GM19372 (cell line): ENCODE results near the gene F11R.
"Not testable (repeated sequence)": the region's sequence is repeated elsewhere in the genome, so short reads cannot be mapped to it uniquely, and the experiment has no call there.

Experiments
- ATAC-seq: cut with Tn5 transposase; IDR thresholded peaks from one replicate; pipeline ENCODE4 v1.9.1; 2021; ENCODE audit warnings: mild to moderate bottlenecking, low read depth, moderate library complexity; ENCODE audit not compliant: unreplicated experiment

F11R gene

DNA sequence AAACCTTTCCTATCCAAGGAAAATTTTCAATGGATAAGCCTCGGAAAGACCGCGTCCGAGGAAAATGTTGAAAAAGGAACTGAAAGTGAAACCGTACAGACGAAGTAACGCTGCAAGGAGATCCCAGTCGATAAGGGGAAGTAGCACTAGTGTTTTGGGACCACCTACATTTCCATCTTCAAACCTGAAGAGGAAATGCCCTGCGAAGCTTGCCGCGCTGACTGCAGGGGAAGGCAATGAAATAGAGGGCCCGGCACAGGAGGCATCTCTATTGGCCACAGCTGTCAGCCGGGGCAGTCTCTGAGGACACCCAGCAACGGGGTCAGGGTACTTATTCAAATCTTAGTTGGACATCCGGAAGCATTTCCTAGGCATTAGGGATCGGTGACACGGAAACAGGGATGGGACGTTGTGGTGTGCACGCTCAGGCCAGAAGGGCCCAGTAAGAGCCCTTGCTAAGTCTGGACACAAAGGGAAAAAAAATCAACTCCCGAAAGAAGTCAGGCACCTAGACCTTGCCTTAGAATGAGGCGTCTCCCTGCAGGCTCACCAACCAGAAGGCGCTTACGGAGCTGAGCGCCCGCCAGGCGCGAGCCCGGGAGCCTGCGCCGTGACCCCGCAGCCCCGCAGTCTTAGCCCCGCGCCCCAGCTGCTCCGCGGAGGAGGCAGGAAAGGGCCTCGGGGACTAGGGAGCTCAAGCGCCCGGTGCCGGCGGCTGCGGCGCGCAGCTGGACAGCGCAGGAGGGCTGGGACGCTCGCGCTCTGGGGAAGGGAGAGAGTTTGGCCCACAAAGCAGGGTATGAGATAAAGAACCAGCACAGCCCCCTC, 24.2 kb upstream of the F11R start:
- ATAC-seq = peak; percentile 30

DNA sequence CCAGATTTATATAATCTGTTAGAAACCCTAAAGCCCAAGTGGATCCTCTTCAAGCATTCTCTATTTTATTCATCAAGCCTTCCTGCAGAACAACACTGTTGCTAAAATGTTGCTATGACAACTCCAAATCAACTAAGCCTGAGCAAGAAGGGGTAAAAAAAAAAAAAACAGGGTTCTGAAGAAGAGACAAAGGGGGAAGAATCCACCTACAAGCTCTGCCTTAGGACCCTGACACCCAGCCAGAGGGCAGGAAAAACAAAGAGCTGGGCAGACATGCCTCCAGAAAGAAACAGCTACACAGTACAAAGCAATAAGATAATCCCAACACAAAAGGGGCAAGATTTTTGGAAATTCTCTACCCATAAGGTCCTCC, 23.6 kb upstream of the F11R start:
- no peak for ATAC-seq

DNA sequence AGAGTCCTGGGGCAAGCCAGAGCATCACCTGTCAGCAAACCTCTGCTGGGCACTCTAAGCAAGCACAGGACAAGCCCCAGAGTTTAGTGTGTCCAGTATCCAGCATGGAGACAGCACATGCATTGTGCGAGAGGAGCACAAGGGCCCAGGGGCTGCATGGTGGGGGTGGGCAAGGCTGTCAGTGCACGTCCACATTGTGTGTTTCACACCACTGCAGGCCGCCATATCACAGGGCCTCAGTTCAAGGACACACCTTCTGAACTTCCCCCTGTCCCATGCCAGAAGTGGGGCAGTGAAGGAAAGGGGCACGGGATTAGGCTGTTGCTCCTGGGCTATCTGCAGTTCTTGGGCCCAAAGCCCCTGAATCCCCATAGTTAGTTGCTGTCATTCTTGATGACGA, 18.6 kb upstream of the F11R start:
- no peak for ATAC-seq

DNA sequence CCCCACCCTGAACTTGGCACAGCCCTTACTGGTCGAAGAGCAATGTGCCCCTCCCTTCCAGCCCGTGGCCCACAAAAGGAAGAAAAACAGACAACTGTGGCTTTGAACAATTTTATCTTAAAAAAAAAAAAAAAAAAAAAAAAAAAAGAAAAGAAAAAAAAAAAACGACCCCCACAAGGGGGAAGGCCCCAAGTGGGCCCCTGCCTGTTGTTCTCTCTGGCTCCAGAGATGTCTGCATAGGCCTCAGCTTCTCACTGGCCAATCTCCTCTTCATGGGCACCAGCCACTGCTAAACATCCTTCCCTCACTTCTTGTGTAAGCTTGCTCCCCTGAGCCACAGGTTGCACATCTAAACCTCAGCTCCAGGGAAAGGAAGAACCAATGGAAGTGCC, 18.2 kb upstream of the F11R start:
- ATAC-seq = no peak

DNA sequence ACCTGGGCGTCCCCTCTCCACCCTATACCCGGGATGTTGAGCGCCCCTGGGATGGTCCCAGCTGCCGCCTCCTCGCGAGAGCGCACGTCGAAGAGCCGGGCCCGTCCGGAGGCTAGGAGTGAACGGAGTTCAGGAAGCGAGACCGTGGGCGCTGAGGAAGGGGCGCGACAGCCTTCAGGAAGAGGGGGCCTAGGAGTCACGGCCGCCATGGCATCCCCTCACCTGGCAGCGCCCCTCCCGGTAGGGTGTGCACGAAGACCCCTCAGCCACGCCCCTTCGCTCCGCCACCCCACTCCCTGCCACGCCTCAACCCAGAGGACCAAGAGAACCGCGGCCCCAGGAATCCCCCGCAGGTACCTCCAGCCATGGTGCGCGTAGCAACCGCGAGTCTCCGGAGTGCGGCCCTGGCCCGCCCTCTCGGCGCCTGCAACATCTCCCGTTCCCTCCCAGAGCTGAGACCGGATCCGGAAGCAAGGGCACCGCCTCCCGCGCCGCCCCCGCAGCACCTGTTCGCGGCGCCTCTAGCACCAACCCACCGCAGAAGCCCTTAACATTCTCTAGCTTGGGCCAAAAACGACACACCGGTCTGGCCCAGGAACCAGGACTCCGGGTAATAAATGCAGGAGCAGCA, 17.7 kb upstream of the F11R start, which contains the start of gene TSTD1:
TSS of gene TSTD1 (minus strand) at position 442 of the 631 bp plus-strand sequence. CDS start at position 367, 75 bp downstream.
- ATAC-seq = peak; percentile 89

DNA sequence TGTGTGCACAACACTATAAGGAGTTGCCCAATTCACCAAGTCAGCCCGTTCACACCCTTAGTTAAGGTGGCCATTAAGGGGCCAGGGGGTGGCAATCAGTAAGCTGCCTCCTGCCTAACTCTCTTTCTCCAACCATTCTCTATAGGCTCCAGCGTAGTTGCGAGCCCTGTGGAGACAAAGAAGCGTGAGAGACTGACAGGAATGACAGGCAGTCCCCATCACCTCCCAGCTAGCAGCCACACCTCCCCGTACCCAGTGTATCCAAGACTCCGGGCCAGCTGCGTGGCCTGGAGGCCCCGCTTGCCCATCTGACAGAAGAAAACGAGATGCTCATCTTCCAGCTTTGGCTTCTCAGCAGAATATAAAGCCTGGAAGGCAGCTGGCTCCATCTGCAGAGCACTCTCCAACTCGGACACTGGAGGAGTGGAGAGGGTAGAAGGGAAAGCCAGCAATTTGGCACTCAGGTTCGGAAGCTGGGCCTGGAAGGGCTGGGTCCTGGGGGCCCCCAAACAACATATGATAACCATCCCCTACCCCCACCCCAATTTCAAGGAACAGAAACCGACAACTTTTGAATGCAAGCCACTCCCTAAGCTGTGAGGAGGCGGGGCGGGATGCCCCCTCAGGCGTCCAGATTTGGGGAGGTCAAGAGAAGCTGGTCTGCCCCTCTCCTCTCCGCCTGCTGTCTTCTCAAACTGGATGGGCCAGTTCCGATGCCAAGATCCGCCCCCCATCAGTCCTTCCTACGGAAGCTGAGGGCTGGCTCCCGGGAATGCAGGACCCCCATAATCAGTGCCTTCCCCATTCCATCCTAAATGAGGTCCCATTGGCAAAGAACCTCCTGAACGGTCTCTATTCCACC, 16.9 kb upstream of the F11R start:
- no peak for ATAC-seq

DNA sequence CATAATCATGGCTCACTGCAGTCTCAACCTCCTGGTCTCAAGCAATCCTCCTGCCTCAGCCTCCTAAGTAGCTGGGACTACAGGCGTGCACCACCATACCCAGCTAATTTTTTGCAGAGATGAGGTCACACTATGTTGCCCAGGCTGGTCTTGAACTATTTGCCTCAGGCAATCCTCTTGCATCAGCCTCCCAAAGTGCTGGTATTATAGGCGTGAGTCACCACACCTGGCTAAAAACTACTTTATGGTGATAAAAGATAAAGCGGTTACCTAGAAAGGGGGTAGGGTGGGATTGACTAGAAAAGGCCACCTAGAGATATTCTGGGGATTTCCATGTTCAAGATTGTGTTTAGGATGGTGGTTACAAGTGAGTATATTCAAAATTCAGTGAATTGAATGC, 12.8 kb upstream of the F11R start:
- no peak for ATAC-seq

DNA sequence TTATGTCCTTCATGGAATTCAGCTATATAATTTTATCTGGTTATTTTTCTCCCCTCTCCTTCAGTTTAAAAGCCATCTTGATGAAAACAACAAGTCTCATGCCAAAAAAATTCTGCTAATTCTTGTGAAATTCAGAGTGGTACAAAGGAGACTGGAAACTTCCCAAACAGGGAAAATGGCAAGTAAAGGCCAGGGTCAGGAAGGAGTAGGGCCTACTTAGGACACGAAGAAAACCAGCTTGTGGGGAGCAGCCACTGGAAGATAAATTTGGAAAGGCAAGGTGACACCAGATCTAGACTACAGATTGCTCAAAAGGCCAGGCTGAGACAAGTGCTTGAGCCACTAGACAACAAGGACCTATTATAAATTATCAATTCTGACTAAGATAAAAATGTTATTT, 11.5 kb upstream of the F11R start:
- ATAC-seq = no peak

DNA sequence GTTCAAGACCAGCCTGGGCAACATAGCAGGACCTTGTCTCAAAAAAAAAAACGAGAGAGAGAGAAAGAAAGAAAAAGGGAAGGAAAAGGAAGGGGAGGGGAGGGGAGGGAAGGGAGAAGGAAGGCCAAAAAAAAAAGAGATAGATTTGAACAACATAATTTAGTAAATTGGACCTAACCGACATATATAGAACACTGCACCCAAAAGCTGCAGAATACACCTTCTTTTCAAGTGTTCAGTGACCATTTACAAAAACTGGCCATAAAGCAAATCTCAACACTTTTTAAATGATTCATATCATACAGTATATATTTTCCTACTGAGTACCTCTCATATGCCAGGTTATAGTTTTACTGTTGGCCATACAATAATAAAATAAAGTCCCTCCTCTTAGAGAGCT, 10.9 kb upstream of the F11R start:
- ATAC-seq = no peak

DNA sequence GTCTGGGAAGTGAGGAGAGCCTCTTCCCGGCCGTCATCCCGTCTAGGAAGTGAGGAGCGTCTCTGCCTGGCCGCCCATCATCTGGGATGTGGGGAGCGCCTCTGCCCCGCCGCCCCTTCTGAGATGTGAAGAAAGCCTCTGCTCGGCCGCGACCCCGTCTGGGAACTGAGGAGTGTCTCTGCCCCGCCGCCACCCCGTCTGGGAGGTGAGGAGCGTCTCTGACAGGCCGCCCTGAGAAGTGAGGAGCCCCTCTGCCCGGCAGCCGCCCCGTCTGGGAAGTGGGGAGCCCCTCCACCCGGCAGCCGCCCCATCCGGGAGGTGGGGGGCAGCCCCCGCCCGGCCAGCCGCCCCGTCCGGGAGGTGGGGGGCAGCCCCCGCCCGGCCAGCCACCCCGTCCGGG, 8.5 kb upstream of the F11R start:
- not testable (repeated sequence) for ATAC-seq

DNA sequence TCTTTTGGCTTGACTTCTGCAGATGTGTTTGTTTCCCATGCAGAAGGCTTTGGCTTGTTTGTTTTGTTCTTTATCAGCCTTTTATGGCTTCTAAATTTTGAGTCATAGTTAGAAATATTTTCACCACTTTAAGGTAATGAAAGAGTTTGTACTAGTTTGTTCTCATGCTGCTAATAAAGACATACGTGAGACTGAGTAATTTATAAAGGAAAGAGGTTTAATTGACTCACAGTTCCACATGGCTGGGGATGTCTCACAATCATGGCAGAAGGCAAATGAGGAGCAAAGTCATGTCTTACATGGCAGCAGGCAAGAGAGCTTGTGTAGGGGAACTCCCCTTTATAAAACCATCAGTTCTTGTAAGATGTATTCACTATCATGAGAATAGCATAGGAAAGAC, 6.0 kb upstream of the F11R start:
- ATAC-seq = not testable (repeated sequence)

DNA sequence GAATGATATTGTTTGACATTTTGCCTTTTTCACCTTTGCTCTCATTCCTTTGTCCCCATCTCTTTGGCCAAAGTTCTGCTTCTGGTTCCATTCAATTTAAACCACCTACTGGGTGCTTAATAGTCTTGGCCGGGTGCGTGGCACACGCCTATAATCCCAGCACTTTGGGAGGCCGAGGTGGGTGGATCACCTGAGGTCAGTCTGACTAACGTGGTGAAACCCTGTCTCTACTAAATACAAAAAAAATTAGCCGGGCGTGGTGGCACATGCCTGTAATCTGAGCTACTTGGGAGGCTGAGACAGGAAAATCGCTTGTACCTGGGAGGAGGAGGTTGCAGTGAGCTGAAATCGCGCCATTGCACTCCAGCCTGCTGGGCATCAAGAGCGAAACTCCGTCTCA, 1.5 kb upstream of the F11R start:
- not testable (repeated sequence) for ATAC-seq

DNA sequence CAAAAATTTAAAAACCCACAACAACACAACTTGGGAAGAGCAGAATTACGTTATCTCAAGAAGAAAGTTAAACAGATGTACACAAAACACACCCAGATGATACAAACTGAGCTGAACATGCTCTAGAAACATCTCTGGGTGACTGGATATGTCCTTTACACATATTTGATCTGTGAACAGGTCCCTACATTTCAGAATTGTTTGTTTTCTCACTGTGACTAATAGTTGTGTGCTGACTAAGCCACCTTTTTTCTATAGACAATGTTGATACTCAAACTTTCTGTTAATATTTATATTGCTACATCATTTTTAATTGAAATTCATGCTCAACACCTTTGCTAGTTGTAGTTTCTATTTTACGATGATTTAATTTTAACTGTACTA, 1.0 kb upstream of the F11R start:
- no peak for ATAC-seq

DNA sequence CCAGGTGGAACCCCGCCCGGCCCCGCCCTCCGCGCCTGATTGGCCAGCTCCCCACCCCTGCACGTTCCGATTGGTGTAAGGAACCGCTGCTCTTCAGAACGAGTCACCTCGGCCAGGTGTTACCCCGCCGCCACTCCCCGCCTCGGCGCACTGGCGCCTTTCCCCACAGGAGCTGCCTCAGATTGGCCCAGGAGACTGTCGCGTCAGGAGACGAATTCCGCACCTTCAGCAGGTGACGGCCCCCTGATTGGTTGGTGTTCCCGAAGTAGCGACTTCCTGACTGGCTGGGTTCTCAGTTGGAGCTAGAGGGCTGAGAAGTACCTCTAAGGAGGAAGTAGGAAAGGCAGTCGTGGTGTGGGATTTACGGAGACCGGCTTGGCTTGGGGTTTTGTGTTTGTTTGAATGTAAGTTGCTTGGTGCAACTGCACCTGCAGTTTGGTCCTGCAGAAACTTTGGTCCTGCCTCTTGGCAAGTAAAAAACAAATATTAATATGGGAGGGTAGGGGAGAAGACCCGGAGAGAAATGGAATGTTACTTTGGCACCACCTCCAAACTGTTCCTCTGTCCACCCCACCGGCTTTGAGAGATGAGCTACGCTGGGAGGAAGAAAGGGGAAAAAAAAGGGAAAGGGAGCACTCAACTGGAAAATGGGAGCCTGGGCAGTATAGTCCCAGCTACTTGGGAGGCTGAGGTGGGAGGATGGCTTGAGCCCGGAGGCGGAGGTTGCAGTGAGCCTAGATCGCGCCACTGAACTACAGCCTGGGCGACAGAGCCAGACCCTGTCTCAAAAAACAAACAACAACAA, 415 bp upstream of the F11R start:
- peak; percentile 92 for ATAC-seq

DNA sequence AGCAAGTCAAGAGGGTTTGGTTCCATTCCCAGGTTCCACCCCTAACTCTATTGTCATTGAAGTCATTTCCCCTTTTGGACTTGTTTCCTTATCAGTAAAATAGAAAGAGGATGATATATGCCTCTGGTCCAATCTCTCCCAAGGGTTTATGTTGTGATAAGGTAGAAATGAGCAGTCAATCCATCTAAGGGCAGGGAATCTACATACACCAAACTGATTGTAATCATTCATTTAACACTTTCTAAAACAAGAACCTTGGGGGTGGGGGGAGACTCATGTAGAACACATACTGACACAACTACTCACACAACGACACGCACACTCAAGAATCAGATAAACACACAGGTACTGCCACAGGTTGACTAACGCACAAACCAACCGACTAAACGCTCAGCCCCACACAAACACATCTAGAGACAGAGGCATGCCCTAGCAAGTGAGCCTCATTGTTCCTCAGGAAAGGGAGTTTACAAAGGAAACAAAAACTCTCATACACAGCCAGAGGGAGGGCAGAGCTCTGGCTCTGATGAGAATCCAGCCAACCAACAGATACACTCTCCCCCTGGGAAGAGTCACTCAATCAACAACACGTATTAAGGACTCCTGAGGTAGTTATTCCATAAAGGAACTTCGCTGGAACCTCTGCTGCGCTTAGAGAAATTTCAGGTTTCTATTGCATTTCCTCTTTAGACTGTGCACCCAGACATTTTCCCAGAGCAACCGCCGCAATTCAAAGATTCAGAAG, 1.0 kb downstream of the F11R start:
- ATAC-seq = no peak

DNA sequence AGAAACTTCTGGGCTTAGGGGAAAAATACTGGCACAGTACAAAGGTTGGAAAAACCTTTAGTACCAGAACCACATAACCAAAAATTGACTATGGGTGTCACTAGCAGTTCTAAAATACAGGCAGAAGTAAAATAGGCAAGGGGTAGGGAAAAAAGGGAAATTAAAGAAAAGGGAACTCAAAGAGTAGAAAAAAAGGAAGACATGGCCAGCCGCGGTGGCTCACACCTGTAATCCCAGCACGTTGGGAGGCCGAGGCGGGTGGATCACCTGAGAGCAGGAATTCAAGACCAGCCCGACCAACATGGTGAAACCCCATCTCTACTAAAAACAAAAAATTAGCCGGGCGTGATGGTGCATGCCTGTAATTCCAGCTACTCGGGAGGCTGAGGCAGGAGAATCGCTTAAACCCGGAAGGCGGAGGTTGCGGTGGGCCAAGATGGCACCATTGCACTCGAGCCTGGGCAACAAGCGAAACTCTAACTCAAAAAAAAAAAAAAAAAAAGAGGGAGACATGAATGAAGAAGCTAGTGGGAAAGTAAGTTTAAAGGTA, 1.8 kb downstream of the F11R start:
- ATAC-seq = not testable (repeated sequence)

DNA sequence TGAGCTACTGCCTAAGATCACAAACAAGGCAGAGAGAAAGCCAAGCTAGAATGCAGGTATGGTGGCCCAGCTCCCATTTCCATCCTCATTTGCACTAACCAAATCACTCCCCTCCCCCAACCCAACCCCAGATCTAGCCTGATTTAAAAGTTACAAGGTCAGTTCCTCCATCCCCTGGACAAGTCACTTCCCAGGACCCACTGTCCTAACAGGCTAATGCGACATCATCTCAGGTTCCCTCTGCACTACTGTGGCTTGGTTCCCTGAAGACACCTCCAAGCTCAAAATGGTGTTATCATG, 2.4 kb downstream of the F11R start:
- ATAC-seq = no peak

DNA sequence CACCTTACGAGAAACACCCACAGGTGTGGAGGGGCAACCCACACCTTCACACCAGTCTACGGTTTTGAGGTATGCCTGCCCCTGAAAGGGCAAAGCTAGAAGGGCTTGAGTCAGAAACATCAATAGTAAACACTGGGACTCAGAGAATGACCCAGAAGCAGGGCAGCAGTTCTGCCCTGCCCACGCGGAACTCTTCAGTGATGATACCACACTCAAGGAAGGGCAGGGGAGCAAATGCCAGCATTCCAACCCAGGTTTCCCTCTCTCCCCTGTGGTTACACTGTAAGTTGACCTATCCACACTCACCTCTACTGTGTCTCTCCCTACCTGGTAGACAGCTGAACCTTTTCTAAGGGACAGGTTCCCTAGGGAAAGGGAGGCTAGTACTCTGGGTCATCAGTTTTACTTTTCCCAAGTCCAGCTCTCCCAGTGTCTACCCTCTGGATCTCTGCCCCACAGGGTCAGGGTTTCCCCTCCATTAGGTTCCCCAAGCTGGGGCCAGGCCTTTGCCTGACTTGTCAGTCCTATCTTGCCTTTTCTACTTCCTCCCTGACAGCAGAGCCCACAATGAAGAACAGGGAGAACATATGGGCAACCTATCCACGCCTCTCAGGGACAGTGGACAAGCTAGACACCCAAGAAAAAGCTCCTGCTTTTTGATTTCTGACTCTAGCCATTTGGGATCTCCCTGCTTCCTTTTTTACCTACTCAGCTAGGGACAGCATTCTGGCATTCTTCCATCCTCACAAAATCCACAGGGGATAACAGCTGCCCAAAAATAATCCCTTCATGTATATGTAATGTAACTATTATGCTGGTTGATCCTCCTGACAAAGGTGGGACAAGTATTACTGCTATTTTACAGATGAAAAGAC, 3.0 kb downstream of the F11R start:
- no peak for ATAC-seq

DNA sequence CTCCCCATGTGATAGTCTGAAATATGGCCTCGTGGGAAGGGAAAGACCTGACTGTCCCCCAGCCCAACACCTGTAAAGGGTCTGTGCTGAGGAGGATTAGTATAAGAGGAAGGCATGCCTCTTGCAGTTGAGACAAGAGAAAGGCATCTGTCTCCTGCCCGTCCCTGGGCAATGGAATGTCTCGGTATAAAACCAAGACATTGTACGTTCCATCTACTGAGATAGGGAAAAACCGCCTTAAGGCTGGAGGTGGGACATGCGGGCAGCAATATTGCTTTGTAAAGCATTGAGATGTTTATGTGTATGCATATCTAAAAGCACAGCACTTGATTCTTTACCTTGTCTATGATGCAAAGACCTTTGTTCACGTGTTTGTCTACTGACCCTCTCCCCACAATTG, 3.8 kb downstream of the F11R start:
- not testable (repeated sequence) for ATAC-seq
